ENCODE measurements around the gene RPRD2.
"Not testable (repeated sequence)": the region's sequence is repeated elsewhere in the genome, so short reads cannot be mapped to it uniquely, and the experiment has no call there.

Gene RPRD2

GRCh38 chr1:150389650-150390049 is 25.7 kb downstream of the RPRD2 start:
- DNase-seq: no peak

- DNase-seq: no peak
These were observed 28.7 kb downstream of the RPRD2 start for GRCh38 chr1:150392627-150393026.

DNA sequence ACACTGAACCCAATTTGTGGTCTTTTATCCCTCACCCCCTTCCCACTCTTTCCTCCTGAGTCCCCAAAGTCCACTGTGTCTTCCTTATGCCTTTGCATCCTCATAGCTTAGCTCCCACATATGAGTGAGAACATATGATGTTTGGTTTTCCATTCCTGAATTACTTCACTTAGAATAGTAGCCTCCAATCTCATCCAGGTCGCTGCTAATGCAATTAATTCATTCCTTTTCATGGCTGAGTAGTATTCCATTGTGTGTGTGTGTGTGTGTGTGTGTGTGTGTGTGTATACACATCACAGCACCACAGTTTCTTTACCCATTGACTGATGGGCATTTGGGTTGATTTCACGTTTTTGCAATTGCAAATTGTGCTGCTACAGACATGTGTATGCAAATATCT is 31.2 kb downstream of the RPRD2 start:
- not testable (repeated sequence) for DNase-seq

DNA sequence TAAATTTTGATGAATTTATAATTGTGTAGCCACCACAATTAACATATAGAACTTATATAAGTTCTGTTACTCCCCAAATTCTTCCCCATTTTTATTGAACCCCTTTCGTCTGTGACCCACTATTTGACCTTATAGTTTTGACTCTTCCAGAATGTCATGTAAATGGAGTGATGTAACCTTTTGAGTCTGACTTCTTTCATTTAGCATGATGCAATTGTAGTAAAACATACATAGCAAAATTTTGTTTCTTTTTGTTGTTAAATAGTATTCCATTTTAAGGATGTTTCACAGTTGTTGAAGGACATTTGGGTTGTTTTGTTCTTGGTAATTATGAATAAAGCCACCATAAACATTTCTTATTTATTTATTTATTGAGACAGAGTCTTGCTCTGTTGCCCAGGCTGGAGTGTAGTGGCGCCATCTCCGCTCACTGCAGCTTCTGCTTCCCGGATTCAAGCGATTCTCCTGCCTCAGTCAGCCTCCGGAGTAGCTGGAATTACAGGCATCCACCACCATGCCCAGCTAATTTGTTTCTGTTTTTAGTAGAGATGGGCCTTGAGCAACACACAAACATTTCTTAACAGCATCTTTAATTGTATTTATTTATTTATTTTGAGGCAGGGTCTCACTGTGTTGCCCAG is 33.6 kb downstream of the RPRD2 start:
- no peak for DNase-seq

DNA sequence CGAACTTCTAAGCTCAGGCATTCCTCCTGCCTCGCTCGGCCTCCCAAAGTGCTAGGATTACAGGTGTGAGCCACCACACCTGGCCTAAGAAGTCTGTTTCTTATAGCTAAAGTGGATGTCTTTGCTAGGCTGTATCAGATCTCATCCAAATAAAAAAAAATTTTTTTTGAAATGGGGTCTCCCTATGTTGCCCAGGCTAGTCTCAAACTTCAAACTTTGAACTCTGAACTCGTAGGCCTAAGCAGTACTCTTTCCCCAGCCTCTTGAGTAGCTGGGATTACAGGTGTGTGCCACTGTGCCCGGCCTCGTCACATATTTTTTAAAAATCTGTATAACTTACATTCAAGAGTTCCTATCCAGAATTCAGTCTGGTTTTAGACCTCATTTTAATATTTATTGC is 40.5 kb downstream of the RPRD2 start:
- no peak for DNase-seq

DNA sequence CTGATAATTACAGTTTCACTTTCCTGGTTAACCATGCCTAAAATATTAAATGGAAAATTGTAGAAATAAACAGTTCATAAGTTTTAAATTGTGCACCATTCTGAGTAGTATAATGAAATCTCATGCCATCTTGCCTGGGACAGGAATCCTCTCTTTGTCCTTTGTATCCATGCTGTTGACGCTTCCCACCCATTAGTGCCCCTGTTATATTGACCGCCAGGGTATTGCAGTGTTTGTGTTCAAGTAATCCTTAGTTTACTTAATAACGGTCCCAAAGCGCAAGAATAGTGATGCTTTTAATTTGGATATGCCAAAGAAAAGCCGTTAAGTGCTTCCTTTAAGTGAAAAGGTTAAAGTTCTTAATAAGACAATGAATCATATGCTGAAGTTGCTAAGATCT is 41.7 kb downstream of the RPRD2 start:
- no peak for DNase-seq

DNA sequence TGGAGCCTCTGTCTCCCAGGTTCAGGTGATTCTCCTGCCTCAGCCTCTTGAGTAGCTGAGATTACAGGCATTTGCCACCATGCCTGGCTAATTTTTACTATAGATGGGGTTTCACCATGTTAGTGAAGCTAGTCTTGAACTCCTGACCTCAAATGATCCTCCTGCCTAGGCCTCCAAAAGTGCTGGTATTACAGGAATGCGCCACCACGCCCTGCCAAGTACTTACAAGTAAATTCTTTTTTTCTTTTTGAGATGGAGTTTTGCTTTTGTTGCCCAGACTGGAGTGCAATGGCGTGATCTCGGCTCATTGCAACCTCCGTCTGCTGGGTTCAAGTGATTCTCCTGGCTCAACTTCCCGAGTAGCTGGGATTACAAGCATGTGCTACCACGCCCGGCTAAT is 42.5 kb downstream of the RPRD2 start:
- DNase-seq: no peak

DNA sequence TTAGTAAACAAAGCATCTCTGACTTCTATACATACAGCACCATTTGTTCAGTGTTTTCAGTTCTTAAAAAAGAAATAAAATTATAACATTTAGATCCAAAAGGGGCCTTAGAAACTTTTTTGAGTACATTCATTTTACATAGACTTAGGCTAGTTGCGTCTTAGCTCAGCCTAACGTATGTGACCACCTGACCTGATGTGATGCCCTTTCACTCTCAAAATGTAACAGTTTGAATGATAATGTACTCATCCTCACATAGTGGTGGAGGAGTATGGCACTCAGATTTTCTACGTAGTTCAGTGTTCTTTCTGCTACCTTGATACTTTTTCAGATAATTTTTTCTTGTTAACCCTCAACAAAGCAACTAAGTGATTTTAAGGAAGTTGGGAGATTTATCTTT is 43.4 kb downstream of the RPRD2 start:
- no peak for DNase-seq

DNA sequence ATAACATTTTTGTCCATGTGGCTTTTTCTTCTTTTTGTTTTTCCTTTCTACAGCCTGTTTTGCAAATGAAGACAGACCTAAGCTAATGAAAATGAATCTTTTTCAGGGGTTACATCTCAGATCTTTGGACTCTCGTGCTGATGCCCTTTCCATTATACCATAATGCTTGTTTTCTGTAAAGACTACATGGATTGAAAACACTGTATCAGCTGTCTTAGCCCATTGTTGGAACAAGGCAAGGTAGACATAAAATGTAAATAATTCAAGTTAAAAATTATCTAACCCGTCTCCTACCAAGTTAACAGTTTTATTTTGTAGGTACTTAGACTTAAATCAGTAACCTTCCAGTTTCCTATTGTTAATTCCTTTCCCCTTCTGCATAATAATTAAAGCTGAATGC is 44.9 kb downstream of the RPRD2 start:
- no peak for DNase-seq

DNA sequence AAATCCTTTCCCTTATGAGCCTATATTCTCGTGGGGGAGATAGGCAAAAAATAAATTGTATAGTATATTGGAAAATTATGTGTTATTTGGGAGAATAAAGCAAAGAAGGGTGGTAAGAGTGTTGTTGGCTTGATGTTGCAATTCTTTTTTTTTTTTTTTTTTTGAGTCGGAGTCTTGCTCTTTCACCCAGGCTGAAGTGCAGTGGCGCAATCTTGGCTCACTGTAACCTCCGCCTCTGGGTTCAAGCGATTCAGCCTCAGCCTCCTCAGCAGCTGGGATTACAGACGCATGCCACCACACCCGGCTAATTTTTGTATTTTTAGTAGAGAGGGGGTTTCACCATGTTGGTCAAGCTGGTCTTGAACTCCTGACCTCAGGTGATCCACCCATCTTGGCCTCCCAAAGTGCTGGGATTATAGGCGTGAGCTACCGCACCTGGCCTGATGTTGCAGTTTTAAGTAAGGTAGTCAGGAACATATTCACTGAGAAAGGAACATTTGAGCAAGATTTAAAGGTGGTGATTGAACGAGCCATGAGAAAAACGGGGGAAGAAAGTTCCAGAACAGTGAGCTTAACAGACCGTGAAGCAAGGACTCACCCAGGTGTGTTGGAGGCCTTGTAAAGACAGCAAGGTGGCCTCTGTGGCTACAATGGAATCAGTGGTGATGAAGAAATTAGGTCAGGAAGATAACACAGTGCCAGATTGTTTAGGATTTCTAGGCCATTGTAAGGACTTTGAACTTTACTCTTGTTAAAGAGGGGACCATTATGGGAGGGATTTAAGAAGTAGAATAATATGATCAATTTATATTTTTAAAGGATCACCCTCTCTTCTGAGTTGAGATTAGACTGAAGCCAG is 45.8 kb downstream of the RPRD2 start:
- DNase-seq: no peak

- DNase-seq: no peak
These were observed 46.7 kb downstream of the RPRD2 start for GRCh38 chr1:150410582-150411101.

DNA sequence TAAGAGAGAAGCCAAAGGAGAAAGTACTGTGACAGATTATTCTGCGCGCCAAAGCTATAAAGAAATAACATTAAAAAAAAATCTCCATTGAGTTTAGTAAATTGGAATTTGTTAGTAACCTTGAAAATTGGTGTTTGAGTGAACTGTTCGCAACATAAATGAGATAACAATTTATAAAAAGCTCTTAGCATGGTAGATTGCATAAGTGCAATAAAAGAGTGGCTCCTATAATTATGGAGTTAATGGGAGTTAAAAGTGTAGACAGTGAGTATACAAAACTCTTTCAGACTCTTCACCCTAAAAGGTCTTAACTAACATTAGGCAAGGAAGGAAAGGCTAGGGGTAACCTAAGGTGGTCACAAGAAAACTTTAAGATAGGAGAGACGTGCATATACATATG is 50.6 kb downstream of the RPRD2 start:
- no peak for DNase-seq

- DNase-seq: peak in 1 of 5 experiments; percentile 76
These were observed 51.9 kb downstream of the RPRD2 start for GRCh38 chr1:150415800-150416199.

- no peak for DNase-seq
These were observed 56.8 kb downstream of the RPRD2 start for GRCh38 chr1:150420560-150421265.

- DNase-seq: no peak
These were observed 58.6 kb downstream of the RPRD2 start for GRCh38 chr1:150422541-150422940.

DNA sequence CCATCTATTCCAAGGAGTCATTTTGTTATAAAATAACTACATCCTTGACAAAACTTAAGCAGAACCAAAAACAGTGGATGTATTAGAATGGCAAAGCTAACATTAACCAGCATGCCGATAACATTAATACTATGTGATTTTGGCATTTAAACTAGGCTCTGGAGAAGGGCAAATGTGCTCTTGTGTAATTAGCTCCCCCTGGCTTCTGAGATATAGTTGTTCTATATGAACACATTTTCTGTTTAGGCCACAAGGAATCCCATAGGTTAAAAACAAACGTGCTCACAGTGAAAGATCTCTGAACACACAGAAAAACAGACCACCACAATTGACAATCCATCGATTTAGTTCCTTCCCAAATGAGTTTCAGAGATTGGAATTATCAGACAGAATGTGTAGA is 65.9 kb downstream of the RPRD2 start:
- peak in 1 of 5 experiments; percentile 50 for DNase-seq

- no peak for DNase-seq
These were observed 77.2 kb downstream of the RPRD2 start for GRCh38 chr1:150441121-150441520.

DNA sequence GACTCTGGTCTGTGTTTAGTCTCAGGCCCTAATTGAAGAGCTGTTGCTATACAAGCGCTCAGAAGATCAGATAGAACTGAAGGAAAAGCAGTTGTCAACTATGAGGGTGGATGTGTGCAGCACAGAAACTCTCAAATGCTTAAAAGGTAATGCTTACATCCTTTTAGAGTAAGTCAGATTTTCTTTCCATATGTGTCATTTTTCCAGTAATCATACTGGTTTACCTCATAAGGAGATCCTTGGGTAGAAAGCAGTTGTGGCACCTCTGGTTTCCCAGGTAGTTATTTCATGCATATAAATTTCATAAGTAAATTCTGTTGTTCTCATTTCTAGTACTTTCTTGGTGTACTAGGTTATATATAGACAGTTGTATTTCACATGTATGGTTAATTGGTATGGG is 80.3 kb downstream of the RPRD2 start:
- DNase-seq: no peak

DNA sequence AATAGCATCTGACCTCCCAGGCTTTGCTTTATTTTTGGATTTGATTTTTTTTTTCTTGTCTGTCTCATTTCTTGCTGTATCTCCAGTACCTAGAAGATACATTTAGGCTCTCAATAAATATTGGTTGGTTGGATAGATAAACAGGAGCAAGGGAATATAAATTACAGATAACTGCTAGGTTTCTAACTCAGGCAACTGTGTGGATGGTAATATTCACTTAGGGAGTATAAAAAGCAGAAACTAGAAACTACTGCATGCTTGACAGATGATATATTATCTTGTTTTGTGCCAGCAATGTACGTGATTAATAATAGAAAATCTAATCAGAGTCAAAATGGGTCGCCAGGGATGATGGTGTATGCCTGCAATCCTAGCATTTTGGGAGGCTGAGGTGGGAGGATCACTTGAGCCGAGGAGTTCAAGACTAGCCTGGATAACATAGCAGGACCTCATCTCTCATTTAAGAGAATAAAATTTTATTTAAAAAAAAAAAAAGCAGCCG is 92.2 kb downstream of the RPRD2 start:
- DNase-seq: no peak

- DNase-seq: peak; percentile 25 to 68 (median 56)
These were observed 100.5 kb downstream of the RPRD2 start for GRCh38 chr1:150464422-150464826.

DNA sequence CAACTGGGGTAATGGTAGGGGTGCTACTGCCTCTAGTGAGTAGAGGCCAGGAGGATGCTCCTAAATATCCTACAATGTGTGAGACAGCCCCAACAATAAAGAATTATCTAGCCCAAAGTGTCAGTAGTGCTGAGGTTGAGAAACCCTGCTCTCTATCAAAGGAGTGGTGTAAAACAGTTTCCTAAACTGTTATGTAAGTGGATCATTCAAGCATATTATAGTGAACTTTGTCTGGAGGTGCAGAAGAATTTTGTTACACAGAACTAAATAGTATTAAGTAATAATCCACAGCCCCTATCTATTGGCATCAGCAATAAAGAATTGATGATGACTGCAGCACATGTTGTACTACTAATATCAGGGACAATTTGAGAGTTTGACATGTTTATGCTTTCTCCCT is 103.0 kb downstream of the RPRD2 start:
- DNase-seq: no peak

GRCh38 chr1:150469291-150469690 is 105.3 kb downstream of the RPRD2 start:
- DNase-seq: no peak

GRCh38 chr1:150472601-150473200 is 108.8 kb downstream of the RPRD2 start:
- no peak for DNase-seq

Measured in T-helper 2 cell (primary cell).